ENCODE data around the gene CSF3. TPM values are rescaled to one million over a fixed set of nuclear protein-coding genes. Genes with fewer than 3 reads are reported as not detected.

Gene CSF3
- total RNA-seq, 6 experiments from 2014 or later: 0.31 TPM; not detected in 5

DNA sequence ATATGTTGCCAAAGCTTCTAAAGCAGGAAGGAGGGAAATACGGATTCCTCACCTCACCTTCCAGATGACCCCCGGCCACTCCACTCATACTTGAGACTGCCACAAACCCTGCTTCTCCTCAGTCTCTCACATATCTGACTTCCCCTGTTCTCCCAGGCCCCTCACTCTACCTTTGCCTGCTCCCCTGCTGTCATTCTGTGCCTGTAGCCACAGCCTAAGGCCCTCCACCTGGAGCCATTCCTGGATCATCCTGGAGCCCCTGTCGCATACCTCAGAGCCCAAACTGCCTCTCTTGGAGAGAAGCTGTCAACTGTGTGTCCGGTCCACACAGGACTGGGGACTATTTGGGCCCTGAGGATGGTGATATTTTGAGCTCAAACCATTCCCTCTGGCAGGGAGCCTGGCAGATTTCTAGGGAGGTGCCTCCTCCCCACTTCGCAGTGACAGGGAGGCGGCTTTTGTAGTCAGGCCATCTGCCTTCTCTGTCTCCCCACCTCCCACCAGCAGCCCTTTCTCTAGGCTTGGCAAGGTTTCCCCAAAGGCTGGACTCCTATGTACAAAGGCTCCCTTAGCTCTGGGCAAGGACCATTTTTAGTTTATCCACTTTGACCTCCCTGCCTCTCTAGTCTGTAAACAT is 41.3 kb downstream of the CSF3 start:
- DNase-seq (no peak), ATAC-seq (no peak)
- H3K27ac ChIP-seq: no peak overlapping the region
- H3K9me3 ChIP-seq: no peaks in the 10 kb centered on the region
- H3K4me1 ChIP-seq: peaks cover 0 to 13% (median 7%) of the 10 kb centered on the region in 4 donors
- TF ChIP-seq, protein P1, sequence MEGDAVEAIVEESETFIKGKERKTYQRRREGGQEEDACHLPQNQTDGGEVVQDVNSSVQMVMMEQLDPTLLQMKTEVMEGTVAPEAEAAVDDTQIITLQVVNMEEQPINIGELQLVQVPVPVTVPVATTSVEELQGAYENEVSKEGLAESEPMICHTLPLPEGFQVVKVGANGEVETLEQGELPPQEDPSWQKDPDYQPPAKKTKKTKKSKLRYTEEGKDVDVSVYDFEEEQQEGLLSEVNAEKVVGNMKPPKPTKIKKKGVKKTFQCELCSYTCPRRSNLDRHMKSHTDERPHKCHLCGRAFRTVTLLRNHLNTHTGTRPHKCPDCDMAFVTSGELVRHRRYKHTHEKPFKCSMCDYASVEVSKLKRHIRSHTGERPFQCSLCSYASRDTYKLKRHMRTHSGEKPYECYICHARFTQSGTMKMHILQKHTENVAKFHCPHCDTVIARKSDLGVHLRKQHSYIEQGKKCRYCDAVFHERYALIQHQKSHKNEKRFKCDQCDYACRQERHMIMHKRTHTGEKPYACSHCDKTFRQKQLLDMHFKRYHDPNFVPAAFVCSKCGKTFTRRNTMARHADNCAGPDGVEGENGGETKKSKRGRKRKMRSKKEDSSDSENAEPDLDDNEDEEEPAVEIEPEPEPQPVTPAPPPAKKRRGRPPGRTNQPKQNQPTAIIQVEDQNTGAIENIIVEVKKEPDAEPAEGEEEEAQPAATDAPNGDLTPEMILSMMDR (IDR thresholded peaks at IDR 0.05): no peak
- no peak for TF ChIP-seq POLR2A (IDR thresholded peaks at IDR 0.05)
- no peak overlapping the region for H3K4me3 ChIP-seq
- intact Hi-C loops (cut with DNase I): loop anchor here in 1 of 2 donors (10.0 kb wide), 1 partner anchor 118 kb away; the partner anchor contains the start of gene RAPGEFL1
- H3K27me3 ChIP-seq: no peaks in the 10 kb centered on the region
- H3K36me3 ChIP-seq: peaks cover 0 to 12% (median under 1%) of the 10 kb centered on the region in 4 donors
- WGBS (ENCODE audit: insufficient coverage, low coverage, low lambda C conversion rate, missing lambda C conversion rate): 57% methylated on average over 2 of the region's 6 CpGs

GRCh38 chr17:40058186-40058784 is 43.0 kb downstream of the CSF3 start:
- no peaks in the 10 kb centered on the region for H3K27me3 ChIP-seq
- H3K27ac ChIP-seq: peak overlapping the region in 2 of 3 donors; percentile 34 to 36
- DNase-seq: no peak
- no peaks in the 10 kb centered on the region for H3K9me3 ChIP-seq
- intact Hi-C loops (cut with DNase I): loop anchor here in 1 of 2 donors (10.0 kb wide), 1 partner anchor 117 kb away; the partner anchor contains the start of gene RAPGEFL1
- H3K4me3 ChIP-seq: no peak overlapping the region
- TF ChIP-seq POLR2A (IDR thresholded peaks at IDR 0.05): no peak
- TF ChIP-seq, protein P1 (IDR thresholded peaks at IDR 0.05): no peak
- no peaks in the 10 kb centered on the region for H3K36me3 ChIP-seq
- H3K4me1 ChIP-seq: peaks cover 0 to 15% (median 6%) of the 10 kb centered on the region in 4 donors
- 40% methylated on average over 8 of the region's 8 CpGs for WGBS (ENCODE audit: insufficient coverage, low coverage, low lambda C conversion rate, missing lambda C conversion rate)
- ATAC-seq: peak in 1 of 4 donors; percentile 26

DNA sequence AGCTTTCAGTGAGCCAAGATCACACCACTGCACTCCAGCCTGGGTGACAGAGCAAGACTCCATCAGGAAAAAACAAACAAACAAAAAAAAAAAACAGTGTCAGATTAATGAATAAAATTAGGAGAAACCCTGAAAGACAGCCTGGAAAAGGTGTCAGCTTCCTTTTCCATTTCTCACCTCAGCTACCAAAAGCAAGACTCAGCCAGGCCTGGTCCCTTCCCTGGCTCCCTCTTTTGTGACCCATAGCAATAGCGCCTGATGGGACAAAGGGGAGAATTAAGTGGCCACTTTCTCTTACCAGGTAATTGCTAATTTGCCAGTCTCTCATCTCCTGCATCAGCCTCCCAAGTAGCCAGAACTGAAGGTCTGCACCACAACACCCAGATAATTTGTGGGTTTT is 43.6 kb downstream of the CSF3 start:
- Histone ChIP-seq H3K27me3 (no peaks in the 10 kb centered on the region), H3K4me1 (peaks cover 0 to 10% (median 3%) of the 10 kb centered on the region in 4 donors), H3K4me3 (no peak overlapping the region), H3K27ac (peak overlapping the region in 2 of 3 donors; percentile 34 to 36), H3K36me3 (no peaks in the 10 kb centered on the region), H3K9me3 (no peaks in the 10 kb centered on the region)
- no peak for TF ChIP-seq POLR2A (IDR thresholded peaks at IDR 0.05)
- TF ChIP-seq, protein P1 (IDR thresholded peaks at IDR 0.05): no peak
- DNase-seq (no peak), ATAC-seq (no peak)
- intact Hi-C loops (cut with DNase I): loop anchor here in 1 of 2 donors (10.0 kb wide), 1 partner anchor 116 kb away; the partner anchor contains the start of gene RAPGEFL1
- WGBS (ENCODE audit: insufficient coverage, low coverage, low lambda C conversion rate, missing lambda C conversion rate): 100% methylated on average over 1 of the region's 1 CpG

DNA sequence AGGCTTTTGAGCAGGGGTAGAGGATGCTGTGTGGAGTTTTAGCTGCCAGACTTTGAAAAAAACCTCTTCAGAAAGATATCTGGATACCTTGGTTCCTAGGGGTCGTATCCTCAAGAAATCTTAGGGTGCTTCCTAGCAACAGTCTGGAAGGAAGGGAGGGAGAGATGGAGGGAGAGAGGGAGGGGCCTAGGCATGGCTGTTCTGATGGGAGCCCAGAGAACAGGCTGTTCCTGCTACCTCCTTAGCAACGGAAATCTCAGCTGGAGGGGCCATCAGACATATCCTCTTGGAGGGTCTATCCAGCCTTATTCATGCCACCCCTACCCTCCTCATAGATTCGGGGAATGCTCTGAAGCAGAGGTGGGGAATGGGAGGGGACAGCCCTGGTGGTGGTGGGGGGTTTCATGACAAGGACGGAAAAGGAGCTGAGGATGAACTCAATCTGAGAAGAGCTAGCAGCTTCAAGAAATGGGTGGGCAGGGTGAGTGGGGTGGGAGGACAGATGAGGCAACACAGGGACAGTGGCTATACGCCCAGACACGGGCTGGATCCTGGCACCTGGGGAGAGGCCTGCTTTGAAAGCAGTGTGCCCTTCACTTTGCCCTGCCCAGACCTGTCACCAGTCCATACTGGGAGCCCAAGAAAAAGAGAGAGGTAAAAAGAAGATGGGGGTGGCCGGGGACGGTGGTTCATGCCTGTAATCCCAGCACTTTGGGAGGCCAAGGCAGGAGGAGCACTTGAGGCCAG is 44.7 kb downstream of the CSF3 start:
- Histone ChIP-seq H3K4me3 (no peak overlapping the region), H3K9me3 (no peaks in the 10 kb centered on the region), H3K36me3 (no peaks in the 10 kb centered on the region), H3K27me3 (no peaks in the 10 kb centered on the region), H3K27ac (no peak overlapping the region), H3K4me1 (peaks cover 0 to 7% (median 3%) of the 10 kb centered on the region in 4 donors)
- TF ChIP-seq POLR2A (IDR thresholded peaks at IDR 0.05): no peak
- TF ChIP-seq, protein P1 (IDR thresholded peaks at IDR 0.05): no peak
- ATAC-seq (no peak), DNase-seq (no peak)
- intact Hi-C loops (cut with DNase I): loop anchor here in 1 of 2 donors (10.0 kb wide), 1 partner anchor 115 kb away; the partner anchor contains the start of gene RAPGEFL1
- 63% methylated on average over 7 of the region's 8 CpGs for WGBS (ENCODE audit: insufficient coverage, low coverage, low lambda C conversion rate, missing lambda C conversion rate)
